ENCODE measurements around the gene PRSS37.

PRSS37 gene

DNA sequence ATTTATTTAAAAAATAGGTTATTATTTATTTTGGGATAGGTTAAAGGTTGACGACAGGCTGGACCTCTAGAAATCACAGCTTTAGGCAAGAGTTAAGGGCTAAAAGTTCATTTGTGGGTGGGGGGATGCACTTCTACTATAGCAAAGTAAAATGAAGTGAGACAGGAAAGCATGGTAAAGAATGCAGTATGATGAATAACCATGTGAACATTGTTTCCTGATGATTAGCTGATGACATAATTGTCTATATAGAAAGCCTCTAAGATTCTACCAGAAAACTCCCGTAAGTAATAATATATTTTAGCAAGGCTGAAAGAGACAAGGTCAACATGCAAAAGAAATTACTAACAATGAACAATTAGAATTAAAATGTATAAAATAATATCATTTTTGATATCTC is 25.7 kb upstream of the PRSS37 start:
- Histone ChIP-seq H3K4me3 (ENCODE audit: low read length) (no peak overlapping the region), H3K9me3 (replicated peaks; ENCODE audit: insufficient read depth, low read length) (no peaks in the 10 kb centered on the region), H3K4me2 (ENCODE audit: low read depth, low read length) (no peak overlapping the region), H3F3A (ENCODE audit: insufficient read depth, low read length) (no peaks in the 10 kb centered on the region), H3K9ac (ENCODE audit: low read length) (no peak overlapping the region), H4K20me1 (ENCODE audit: insufficient read depth, low read length) (no peaks in the 10 kb centered on the region), H3K79me2 (ENCODE audit: low read length) (no peaks in the 10 kb centered on the region), H3K27ac (ENCODE audit: low read length) (no peak overlapping the region), H3K36me3 (replicated peaks; ENCODE audit: insufficient read depth, low read length) (no peaks in the 10 kb centered on the region), H3K9me2 (replicated peaks; ENCODE audit: insufficient read depth, low read length) (no peaks in the 10 kb centered on the region), H2AFZ (ENCODE audit: low read length) (no peak overlapping the region), H3K4me1 (ENCODE audit: low read length) (peaks cover 1% of the 10 kb centered on the region; the same call in 1 of the 2 replicates), H3K27me3 (replicated peaks; ENCODE audit: insufficient read depth, low read length) (no peaks in the 10 kb centered on the region)
- DNase-seq = no peak
- TF ChIP-seq, protein P1, sequence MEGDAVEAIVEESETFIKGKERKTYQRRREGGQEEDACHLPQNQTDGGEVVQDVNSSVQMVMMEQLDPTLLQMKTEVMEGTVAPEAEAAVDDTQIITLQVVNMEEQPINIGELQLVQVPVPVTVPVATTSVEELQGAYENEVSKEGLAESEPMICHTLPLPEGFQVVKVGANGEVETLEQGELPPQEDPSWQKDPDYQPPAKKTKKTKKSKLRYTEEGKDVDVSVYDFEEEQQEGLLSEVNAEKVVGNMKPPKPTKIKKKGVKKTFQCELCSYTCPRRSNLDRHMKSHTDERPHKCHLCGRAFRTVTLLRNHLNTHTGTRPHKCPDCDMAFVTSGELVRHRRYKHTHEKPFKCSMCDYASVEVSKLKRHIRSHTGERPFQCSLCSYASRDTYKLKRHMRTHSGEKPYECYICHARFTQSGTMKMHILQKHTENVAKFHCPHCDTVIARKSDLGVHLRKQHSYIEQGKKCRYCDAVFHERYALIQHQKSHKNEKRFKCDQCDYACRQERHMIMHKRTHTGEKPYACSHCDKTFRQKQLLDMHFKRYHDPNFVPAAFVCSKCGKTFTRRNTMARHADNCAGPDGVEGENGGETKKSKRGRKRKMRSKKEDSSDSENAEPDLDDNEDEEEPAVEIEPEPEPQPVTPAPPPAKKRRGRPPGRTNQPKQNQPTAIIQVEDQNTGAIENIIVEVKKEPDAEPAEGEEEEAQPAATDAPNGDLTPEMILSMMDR (IDR thresholded peaks at IDR 0.05; ENCODE audit: low read length) = no peak
- TF ChIP-seq EZH2phosphoT487 (IDR thresholded peaks at IDR 0.05; ENCODE audit: low read length) = no peak
- no peak for TF ChIP-seq EZH2 (optimal IDR thresholded peaks at IDR 0.05; ENCODE audit: low read depth, low read length)

DNA sequence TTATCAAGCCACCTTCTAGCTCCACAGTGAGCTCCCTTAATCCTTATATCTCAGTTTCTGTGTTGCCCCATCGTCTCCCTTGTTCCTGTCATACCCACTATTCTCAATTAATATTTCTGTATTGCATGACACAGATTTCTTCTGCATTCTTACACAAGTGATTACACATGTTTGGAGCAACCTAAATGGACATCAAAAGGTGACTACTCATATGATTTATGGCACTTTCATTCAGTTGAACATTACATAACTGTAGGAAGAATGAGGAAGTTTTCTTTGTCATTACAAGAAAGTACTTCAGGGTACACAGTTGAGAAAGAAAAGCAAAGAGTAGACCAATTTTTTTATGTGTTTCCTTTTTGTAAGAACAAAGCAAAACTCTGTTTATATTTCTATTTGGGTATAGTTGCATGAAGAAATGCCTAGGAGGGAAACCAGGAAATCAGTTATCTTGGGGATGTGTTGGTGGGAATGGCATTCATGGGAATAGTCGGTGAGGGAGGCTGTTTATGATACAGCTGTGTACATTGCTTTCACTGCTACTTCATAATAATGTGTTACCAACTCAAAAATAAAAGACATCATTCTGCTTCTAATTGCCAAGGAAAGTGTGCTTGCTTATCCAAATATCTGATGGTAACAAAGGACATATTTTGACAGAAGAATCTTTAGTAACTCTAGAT is 23.6 kb upstream of the PRSS37 start:
- H2AFZ ChIP-seq (ENCODE audit: low read length) = no peak overlapping the region
- H3F3A ChIP-seq (ENCODE audit: insufficient read depth, low read length) = no peaks in the 10 kb centered on the region
- no peak for TF ChIP-seq EZH2 (optimal IDR thresholded peaks at IDR 0.05; ENCODE audit: low read depth, low read length)
- no peak for TF ChIP-seq EZH2phosphoT487 (IDR thresholded peaks at IDR 0.05; ENCODE audit: low read length)
- TF ChIP-seq, protein P1 (IDR thresholded peaks at IDR 0.05; ENCODE audit: low read length) = no peak
- H3K4me3 ChIP-seq (ENCODE audit: low read length) = no peak overlapping the region
- no peak for DNase-seq
- H3K9ac ChIP-seq (ENCODE audit: low read length) = no peak overlapping the region
- H3K27ac ChIP-seq (ENCODE audit: low read length) = no peak overlapping the region
- H3K9me3 ChIP-seq (replicated peaks; ENCODE audit: insufficient read depth, low read length) = no peaks in the 10 kb centered on the region
- no peaks in the 10 kb centered on the region for H3K4me1 ChIP-seq (ENCODE audit: low read length)
- H3K9me2 ChIP-seq (replicated peaks; ENCODE audit: insufficient read depth, low read length) = no peaks in the 10 kb centered on the region
- H3K79me2 ChIP-seq (ENCODE audit: low read length) = no peaks in the 10 kb centered on the region
- H3K27me3 ChIP-seq (replicated peaks; ENCODE audit: insufficient read depth, low read length) = no peaks in the 10 kb centered on the region
- H3K36me3 ChIP-seq (replicated peaks; ENCODE audit: insufficient read depth, low read length) = no peaks in the 10 kb centered on the region
- H3K4me2 ChIP-seq (ENCODE audit: low read depth, low read length) = no peak overlapping the region
- H4K20me1 ChIP-seq (ENCODE audit: insufficient read depth, low read length) = no peaks in the 10 kb centered on the region

DNA sequence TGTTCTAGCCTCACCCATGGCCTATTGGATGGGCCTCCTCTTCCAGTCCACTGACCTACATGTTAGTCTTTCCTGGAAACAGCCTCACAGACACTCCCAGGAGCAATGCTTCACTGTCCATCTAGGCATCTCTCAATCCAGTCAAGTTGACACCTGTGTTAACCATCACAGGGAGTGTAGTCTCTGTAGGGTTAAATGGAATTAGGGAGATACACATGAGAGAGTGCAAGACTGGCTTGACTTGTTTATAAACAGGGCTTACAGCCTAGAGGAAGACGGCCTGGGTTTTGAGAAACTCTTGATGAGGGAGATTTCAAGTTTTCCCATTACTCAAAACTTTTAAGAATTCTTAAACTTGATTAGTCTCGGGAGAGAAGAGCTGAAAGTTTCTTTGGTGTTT is 18.9 kb upstream of the PRSS37 start:
- Histone ChIP-seq H3K27ac (ENCODE audit: low read length) (no peak overlapping the region), H3K4me3 (ENCODE audit: low read length) (no peak overlapping the region), H3K79me2 (ENCODE audit: low read length) (no peaks in the 10 kb centered on the region), H3K9me2 (replicated peaks; ENCODE audit: insufficient read depth, low read length) (no peaks in the 10 kb centered on the region), H4K20me1 (ENCODE audit: insufficient read depth, low read length) (no peaks in the 10 kb centered on the region), H3K4me1 (ENCODE audit: low read length) (no peaks in the 10 kb centered on the region), H3K36me3 (replicated peaks; ENCODE audit: insufficient read depth, low read length) (no peaks in the 10 kb centered on the region), H3K9ac (ENCODE audit: low read length) (no peak overlapping the region), H3K4me2 (ENCODE audit: low read depth, low read length) (no peak overlapping the region), H2AFZ (ENCODE audit: low read length) (no peak overlapping the region), H3K27me3 (replicated peaks; ENCODE audit: insufficient read depth, low read length) (no peaks in the 10 kb centered on the region), H3K9me3 (replicated peaks; ENCODE audit: insufficient read depth, low read length) (no peaks in the 10 kb centered on the region), H3F3A (ENCODE audit: insufficient read depth, low read length) (no peaks in the 10 kb centered on the region)
- TF ChIP-seq EZH2 (optimal IDR thresholded peaks at IDR 0.05; ENCODE audit: low read depth, low read length) (no peak), EZH2phosphoT487 (IDR thresholded peaks at IDR 0.05; ENCODE audit: low read length) (no peak)
- TF ChIP-seq, protein P1 (IDR thresholded peaks at IDR 0.05; ENCODE audit: low read length) = no peak
- DNase-seq = no peak
